Measurements from ENCODE around the gene CDK1.

DNA sequence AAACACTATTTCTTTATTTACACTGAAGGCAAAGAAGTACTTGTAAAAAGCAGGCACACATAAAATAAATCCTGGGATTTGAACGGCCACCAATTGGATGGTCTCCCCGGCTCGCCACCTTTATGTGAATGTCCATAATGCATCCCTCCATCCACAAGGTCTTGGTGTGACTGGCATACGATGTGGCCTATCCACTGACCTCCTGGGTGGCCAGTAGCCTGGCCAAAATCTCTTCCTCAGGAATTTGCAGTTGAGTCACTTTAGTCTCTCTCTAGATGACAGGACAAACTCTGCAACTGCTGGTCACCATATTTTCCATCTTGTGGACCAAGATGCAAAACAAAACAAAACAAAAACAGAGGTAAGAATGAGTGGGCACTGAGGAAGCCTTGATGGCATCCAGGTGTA lies 39.1 kb downstream of the CDK1 start:
- TF ChIP-seq, protein P1, sequence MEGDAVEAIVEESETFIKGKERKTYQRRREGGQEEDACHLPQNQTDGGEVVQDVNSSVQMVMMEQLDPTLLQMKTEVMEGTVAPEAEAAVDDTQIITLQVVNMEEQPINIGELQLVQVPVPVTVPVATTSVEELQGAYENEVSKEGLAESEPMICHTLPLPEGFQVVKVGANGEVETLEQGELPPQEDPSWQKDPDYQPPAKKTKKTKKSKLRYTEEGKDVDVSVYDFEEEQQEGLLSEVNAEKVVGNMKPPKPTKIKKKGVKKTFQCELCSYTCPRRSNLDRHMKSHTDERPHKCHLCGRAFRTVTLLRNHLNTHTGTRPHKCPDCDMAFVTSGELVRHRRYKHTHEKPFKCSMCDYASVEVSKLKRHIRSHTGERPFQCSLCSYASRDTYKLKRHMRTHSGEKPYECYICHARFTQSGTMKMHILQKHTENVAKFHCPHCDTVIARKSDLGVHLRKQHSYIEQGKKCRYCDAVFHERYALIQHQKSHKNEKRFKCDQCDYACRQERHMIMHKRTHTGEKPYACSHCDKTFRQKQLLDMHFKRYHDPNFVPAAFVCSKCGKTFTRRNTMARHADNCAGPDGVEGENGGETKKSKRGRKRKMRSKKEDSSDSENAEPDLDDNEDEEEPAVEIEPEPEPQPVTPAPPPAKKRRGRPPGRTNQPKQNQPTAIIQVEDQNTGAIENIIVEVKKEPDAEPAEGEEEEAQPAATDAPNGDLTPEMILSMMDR (IDR thresholded peaks at IDR 0.05; ENCODE audit: low read length): no peak
- TF ChIP-seq EZH2 (optimal IDR thresholded peaks at IDR 0.05; ENCODE audit: low read depth, low read length): no peak
